GM19193 (cell line): ENCODE data around the gene MMP24.

ENCODE experiments used
- POLR2A ChIP-seq: IDR thresholded peaks from 4 replicates; pipeline ENCODE4 v1.6.1; 2011; ENCODE audit not compliant: insufficient read depth, insufficient read length; ENCODE audit errors: extremely low read depth

MMP24 gene

GRCh38 chr20:35281506-35282101 lies 55.1 kb downstream of the MMP24 start:
- no peak for TF ChIP-seq POLR2A

- TF ChIP-seq POLR2A: no peak
Observed at GRCh38 chr20:35283441-35284266, 57.2 kb downstream of the MMP24 start.

GRCh38 chr20:35284267-35284991 lies 57.9 kb downstream of the MMP24 start, which contains the start of gene EIF6:
Gene EIF6 (minus strand): TSS chr20:35284772. CDS start chr20:35284487, 285 bp downstream.
- TF ChIP-seq POLR2A: peak; percentile 81

GRCh38 chr20:35284992-35285805 lies 58.7 kb downstream of the MMP24 start:
- TF ChIP-seq POLR2A: no peak

GRCh38 chr20:35285806-35286076 lies 59.3 kb downstream of the MMP24 start:
- TF ChIP-seq POLR2A: no peak

- TF ChIP-seq POLR2A: no peak
Observed at GRCh38 chr20:35286077-35286898, 59.8 kb downstream of the MMP24 start.

GRCh38 chr20:35286899-35287508 lies 60.5 kb downstream of the MMP24 start:
- no peak for TF ChIP-seq POLR2A

- TF ChIP-seq POLR2A: no peak
Observed at GRCh38 chr20:35287509-35288324, 61.2 kb downstream of the MMP24 start.

GRCh38 chr20:35288325-35289060 lies 62.0 kb downstream of the MMP24 start:
- no peak for TF ChIP-seq POLR2A

GRCh38 chr20:35290186-35290886 lies 63.8 kb downstream of the MMP24 start:
- TF ChIP-seq POLR2A: no peak

- no peak for TF ChIP-seq POLR2A
Observed at GRCh38 chr20:35290887-35291417, 64.5 kb downstream of the MMP24 start.
